T1000 (cell line): ENCODE data around the gene MAP3K3.
A peak's percentile ranks its signal among the peaks of the same experiment; 100 is the strongest.

ENCODE experiments used
- DNase-seq: peaks from one replicate; lab custom pipeline; 2025; ENCODE audit warnings: mixed read lengths; lab: John Stamatoyannopoulos, UW

MAP3K3 gene

DNA sequence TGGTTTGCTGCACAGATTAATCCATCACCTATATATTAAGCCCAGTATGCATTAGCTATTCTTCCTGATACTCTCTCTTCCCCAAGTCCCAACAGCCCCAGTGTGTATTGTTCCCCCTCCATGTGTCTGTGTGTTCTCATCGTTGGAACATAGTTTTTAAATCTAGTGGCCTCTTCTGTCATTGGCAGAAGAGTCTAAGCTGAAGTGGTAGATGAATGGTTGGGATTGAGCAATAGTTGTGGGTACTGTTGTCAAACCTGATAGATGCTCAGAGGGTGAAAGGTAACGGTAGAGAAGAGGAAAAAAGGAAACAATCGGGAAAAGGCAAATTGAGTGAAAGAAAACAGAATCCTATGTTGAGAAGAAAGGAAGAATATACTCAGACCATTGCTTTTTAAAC lies 29.9 kb downstream of the MAP3K3 start:
- DNase-seq, result no peak

DNA sequence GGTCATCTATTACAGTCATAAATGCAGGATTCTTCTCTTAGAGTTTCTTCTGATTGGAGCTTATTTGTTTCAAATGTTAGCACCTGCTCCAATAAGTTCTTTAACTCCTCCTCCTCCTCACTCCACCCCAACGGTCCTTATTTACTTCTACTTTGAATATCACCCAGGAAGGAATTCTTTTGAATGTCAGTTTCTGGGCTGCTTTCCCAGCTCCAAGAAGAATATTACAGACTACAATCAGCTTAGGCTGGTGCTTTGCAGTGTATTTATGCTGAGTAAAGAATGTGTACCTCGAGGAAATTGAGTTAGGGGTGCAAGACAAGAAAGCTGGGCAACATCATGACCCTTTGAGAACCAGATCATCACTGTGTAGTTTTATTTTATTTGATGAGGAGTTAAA lies 30.8 kb downstream of the MAP3K3 start:
- DNase-seq, result no peak

DNA sequence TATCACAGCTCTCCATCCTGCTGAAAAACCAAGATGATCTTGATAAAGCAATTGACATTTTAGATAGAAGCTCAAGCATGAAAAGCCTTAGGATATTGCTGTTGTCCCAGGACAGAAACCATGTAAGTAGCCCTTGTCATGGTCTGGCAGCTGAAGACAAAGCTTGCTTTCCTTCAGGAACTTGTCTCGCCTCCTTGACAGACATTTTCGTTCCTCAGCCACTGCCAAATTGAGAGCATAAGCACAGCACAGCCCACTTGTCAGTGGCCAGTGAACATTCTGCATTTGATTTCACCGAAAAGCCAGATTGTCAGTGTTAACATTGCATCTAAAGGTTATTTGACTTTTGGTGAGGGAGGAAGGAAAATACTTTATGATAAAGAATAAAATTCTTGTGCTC lies 35.6 kb downstream of the MAP3K3 start:
- DNase-seq, result no peak

DNA sequence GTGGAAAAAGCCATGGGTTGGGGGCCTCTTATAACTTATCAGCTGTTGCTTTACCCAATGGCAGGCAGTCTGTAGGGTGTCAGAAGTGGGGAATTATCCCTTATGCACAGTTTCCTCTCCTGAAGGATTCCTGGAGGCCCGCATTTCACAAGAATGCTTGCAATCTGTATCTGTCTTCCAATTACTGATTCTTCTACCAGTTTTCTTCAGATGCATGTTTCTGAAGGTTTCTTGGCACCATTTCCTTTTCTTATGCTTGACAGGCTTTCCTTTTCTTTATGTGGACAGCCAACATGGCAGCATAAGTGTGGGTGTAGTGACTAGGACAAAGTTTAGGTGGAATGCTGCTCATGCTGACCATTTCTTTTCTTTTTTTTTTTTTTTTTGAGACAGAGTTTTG lies 36.1 kb downstream of the MAP3K3 start:
- DNase-seq, result no peak

DNA sequence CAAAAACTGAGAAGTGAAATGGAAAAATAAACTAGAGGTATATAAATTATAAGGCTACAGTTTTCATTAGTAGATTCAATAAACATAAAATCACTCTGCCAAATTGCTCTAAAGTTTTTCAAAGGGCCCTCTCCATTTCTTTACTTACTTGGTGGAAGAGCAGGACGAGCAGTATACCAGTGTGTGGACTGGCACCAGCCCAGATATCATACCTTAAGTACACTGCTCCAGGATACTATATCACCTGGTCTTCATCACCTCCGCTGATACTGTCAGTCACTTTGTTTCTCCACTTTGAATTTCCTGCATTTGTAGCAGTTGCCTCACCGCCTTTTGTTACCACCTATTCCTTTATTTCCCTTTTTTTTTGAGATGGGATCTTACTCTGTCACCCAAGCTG lies 37.6 kb downstream of the MAP3K3 start:
- DNase-seq, result no peak

DNA sequence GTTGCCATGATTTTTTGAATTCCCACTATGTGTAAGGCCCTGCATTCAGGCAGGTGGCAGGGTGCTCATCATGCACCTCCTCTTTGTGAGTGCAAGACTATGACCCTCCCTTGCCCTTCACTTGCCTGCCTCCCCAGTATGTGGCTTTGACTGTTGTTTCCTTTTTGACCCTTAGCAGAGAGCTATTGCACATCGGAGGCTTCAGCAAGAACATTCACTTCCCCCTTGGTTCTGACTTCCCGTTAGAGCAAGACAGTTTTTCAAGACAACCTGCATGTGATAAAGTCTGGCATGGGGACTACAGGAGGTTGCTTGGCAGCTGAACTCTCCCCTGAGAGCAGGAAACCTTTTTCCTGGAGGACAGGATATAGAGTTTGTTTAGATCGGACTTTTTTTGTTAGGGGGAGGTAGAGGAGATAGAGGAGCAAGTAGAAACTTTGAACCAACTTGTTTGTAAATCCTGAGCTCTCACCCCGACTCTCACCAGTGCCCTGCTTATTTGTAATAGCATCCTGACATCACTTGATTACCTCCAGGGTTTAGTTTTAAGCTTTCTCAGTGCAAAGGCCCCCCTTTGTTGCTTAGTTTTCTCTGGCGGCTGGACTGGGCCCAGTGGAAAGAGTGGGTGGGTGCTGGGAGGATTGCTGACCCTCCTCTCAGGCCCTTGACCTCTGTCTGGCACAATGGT lies 43.5 kb downstream of the MAP3K3 start:
- no peak for DNase-seq

DNA sequence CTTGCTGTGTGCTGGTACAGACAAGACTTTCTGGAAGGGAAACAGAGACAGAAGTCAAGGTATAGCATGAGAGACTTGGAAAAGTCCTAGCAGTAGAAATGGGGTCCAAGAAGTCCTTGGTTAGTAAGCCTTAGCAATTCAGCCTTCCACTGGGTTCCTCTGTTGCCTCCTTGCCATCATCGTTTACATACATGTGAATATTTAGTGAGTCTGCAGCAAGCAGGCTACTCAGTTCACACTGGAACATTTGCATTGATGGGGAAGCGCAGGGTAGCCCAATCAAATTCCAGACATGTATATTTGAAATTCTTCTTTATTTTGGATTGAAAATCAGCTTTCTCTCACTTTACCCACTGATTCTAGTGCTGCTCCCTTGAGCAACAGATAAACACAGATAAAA lies 50.6 kb downstream of the MAP3K3 start:
- DNase-seq, result no peak

DNA sequence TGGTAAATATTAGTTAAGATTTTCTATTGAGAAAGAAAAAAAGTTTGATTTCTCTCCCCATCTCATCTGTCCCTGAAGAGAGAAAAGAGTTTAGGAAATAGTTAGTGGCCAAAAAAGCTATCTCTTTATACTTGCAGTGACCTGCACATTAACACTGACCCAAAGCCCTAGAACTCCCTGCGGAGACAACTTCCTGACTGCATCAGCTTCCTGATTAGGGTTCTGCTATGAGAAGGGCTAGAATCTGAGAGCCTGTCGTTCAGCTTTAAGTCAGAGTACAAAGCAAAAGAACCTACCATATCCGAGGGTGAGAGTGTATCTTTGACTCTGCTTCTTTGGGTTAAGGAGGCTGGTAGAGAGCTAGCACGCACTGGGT lies 53.0 kb downstream of the MAP3K3 start:
- DNase-seq, result no peak

DNA sequence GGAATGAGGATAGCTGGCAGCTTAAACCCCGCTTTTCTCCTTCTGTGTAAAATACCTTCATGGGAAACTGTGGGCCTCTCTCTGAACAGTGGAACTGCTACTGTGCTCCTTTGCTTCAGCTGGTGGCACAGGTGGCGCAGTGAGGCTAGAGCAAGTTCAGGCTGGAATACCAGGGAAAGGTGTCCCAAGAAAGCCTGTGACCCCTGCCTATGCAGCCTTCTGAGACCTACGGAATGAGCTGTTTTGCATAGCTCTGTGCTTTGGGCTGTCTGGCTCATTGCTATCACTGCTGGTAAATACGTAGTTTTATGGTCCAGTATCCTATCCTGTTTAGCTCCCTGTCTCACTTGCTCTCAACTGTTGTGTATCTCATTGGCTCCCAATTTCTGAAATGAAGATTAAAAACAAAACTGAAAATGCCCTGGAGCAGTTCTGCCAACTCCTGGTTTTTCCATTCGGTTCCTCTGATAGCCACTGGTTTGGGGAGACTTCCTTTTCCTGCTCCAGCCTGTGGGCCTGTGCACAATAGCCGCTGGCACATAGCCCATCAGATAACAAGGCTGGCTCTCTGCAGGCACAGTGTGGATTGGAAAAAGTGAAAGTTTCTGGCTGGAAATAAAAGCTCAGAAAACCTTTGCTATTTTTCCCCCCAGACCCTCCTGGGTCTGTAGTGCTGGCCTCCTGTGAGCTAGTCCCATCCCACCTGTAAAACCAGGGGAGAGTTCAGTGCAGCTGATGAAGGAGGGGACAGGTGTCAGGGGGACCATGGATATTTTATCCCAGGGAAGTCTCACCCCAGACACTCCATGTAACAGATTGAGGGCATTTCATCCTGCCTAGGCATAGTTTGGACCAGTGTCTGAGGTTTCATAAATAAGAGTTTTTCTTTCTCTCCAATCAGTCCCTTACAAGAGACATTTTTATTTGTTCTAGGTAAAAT lies 53.7 kb downstream of the MAP3K3 start:
- peak; percentile 80 for DNase-seq

DNA sequence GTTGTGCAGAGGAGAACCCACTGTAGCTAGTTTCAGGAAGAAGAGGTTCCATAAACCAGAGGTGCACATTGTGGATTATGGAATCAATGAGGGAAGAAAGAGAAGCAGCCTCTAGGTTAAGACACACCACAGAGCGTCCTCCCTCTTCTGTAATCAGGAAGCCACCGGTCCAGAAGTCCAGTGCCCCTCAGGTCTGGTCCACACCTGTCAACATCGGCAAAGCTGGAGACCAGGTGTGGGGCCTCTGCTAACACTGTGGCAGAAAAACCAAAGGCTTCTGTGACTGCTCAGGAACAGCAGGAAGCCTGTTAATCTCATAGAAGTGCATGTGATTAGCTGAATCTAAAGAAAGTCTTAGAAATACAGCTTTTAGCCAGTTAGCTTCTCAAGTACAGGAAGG lies 54.4 kb downstream of the MAP3K3 start:
- no peak for DNase-seq

DNA sequence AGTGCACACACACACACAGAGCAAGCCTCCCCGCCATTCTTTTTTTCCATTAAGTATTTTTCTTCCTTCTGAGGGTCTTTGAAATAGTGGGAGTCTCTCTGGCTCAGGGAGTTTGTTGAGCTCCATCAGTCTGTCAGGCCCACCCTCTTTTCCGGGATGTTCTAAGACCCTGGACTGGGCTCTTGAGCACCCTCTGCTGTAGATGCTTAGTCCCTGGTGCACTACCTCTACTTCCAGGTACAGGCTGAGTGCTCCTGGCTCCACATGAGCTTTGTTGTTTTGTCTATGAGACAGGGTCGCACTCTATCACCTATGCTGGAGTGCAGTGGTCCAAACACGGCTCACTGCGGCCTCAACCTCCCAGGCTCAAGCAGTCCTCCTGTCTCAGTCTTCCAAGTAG lies 57.0 kb downstream of the MAP3K3 start:
- no peak for DNase-seq

DNA sequence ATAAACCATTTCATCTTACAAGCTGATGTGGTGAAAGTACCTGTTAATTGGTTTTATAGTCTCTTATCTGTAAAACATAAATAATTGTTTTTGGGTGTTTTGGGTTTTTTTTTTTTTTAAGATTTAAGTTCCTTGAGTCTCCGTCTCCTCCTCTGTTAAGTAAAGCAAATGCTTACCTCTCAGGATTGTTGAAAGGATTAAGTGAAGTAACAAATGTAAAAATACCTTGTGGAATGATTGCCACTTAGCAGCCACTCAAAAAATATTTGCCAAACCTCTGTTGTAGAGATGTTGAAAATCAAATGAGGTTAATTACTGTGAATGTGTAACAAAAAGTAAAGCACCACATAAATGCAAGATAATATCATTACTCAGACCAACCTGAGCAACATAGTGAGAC lies 58.5 kb downstream of the MAP3K3 start:
- no peak for DNase-seq

DNA sequence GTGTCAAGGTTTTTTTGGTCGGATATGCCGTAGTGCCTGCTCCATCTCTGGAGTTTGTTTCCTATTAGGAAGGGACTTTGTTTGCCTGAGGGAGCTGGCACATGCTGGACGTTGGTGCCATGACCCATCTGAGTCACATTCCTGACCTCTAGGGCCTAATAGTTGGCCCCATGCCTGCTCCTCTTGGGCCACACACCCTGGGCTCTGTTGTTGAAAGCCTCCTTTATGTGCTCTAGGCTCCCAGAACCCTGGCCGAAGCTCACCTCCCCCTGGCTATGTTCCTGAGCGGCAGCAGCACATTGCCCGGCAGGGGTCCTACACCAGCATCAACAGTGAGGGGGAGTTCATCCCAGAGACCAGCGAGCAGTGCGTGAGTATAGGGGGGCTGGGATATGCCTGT lies 59.3 kb downstream of the MAP3K3 start:
- no peak for DNase-seq

DNA sequence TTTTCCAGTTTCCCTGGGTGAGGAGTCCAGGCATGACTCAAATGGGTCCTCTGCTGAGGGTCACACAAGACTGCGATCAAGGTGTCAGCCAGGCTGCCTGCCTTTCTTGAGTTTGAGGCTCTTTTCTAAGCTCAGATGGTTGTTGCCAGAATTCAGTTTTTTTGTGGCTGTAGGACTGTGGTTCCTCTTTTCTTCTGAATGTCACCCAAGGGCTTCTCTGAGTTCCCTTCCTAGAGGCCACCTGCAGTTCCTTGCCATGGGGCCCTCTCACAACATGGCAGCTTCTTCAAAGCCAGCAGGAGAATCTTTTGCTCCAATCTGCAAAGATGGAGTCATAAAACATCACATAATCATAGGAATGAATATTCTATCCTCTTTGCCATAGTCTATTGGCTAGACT lies 60.2 kb downstream of the MAP3K3 start:
- no peak for DNase-seq

DNA sequence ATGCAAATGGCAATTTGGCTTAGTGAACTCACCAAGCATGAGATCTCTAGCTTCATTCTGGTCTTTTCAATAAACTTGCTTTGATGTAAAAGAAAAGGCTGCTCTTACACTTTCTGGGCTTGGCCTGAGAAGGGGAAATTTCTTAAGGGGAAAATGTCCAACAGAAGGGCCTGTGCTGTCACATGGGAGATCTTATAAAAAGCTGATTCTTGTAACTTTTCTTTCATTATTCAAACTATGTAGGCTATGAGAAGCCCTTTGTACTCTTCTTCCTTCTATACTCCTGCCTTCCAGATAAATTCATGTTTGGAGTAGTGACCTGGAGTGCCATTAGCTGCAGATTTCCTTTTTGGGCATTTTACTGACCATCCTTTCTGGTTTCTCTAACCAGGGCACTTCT lies 60.8 kb downstream of the MAP3K3 start:
- DNase-seq, result no peak

DNA sequence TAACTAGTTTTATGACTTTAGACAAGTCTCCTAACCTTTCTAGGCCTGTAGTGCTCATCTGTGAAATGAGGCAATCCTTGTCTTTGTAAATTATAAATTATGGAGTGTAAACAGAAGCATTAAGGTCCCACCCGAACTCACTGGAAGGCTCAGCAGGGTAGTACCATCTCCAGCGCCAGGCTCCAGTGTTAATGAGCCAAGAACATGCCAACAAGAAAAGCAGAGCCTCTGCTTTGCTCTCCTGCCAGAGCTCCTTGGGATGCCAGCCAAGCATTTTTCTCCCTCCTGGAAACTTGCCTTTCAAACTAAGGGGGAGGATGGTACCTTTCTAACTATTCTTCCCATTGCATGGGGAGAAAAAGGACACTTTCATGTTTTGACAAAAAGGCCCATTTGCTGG lies 62.8 kb downstream of the MAP3K3 start:
- DNase-seq, result no peak

DNA sequence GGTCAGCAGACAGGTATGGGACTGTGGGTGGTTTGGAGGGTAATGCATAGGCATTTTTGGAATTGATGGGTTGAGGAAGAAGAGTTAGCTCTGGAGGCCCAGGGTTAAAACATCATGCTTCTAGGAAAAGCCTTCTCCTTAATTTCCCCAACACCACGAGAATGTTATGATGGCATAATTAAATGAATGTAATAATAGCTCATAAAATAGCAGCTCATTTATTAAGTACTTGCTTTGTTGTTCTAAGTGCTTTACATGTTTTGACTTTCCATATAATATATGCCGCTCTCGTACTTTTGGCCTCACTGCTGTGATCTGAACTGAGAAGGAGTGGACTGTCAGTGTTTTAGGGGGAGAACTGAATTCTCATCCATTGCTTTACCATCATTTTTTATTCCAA lies 63.4 kb downstream of the MAP3K3 start:
- DNase-seq, result no peak

DNA sequence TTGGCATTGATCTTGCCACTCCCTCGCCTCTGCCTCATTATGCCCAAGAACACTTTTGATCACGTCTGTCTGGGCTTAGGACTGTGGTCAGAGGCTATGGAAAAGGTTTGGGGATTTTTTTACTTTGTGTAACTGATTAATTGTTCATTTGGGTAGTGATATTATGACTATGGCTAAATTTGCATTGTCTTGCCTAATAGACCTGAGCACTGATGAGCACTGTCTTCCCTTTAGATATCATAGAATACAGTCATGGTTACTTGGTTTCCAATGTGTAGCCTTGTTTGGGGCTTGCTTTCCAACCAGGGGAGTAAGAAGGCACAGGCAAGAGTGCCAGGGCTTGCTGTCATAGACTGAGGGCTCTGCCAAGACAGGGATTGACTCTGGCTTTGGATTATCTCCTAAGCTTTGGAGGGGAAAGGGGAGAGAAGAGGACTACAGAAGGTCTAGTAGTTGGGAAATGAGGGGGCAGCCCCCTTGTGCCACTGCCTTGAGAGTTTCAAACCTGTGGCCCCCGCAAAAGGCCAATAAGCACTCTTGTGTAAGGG lies 64.0 kb downstream of the MAP3K3 start:
- DNase-seq, result no peak

DNA sequence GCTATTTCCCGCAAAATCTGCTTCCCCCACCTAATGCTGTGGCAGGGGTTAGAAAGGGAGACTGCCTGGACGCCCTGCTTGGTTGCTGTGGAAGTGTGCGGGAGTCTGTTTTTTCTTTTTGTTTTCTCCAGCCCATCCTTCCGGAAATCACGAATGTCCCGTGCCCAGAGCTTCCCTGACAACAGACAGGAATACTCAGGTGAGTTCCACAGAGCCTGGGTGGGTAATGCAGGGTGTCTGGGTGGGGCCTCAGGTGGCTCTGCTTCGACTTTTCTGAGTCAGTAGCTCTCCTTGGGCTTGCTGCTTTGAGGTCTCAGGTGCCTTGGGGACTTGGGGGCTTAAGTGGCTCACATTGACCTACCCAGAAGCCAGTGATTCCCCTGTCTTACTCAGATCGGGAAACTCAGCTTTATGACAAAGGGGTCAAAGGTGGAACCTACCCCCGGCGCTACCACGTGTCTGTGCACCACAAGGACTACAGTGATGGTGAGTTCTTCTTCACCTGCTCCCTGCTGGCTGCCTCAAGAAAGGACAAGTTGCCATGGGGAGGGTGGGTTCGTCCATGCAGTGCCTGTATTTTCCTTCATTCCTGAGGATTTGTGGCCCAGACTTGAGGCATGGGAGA lies 66.3 kb downstream of the MAP3K3 start:
- DNase-seq, result no peak

DNA sequence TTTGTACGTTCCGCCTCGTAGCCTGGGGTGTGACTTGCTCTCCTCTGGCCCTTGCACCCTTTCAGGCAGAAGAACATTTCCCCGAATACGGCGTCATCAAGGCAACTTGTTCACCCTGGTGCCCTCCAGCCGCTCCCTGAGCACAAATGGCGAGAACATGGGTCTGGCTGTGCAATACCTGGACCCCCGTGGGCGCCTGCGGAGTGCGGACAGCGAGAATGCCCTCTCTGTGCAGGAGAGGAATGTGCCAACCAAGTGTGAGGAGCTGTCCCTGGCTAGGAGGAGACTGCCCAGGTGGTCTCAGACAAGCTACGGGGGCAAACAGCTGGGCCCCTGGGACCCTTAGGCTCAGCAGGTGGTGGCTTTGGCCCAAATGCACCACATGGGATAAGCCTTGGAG lies 67.3 kb downstream of the MAP3K3 start:
- no peak for DNase-seq

DNA sequence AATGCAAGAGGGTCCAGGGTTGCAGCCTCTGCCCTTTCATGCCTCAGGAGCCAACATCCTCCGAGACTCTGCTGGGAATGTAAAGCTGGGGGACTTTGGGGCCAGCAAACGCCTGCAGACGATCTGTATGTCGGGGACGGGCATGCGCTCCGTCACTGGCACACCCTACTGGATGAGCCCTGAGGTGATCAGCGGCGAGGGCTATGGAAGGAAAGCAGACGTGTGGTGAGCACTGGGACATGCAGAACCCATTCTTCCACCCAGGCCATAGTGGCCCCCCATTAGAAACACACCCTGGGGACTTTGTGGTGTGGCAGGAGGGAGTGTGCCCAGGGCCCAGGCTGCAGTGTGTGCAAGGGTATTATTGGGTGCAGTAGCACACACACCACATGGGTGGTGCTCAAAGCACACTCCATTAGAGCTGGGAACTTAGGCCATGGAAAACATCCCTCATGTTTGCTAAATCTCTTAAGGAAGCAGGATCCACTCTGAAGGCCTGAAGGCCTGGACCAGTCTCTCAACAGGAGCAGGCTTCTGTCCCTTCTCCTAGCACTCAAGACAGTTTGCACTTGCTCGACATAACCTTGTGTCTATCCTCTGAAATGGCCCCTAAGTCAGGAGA lies 70.1 kb downstream of the MAP3K3 start:
- DNase-seq, result no peak

DNA sequence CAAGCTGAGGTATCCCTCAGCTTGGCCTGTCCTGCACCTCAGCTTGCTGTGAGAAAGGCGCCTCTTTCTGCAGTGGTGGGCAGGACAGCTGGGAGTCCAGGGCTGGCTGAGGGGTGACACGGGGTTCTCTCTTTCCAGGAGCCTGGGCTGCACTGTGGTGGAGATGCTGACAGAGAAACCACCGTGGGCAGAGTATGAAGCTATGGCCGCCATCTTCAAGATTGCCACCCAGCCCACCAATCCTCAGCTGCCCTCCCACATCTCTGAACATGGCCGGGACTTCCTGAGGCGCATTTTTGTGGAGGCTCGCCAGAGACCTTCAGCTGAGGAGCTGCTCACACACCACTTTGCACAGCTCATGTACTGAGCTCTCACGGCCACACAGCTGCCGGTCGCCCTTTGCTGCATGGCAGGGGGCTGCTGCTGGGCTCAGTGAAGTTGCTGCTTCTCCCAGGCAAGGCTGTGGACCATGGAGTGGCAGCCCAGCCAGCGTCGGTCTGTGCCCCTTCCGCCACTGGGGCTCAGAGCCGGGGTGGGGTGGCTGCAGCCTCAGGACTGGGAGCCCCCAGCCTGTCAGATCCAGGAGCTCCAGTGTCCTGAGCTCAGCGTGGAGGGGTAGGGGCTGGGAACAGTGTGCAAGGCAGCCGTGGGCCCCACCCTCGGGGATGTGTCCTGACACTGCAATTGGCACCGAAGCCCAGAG lies 71.3 kb downstream of the MAP3K3 start:
- DNase-seq, result no peak
